HUES48 (cell line): ENCODE data around the gene MICU1.
"Not testable (repeated sequence)": the region's sequence is repeated elsewhere in the genome, so short reads cannot be mapped to it uniquely, and the experiment has no call there.

Experiments
- H3K27ac ChIP-seq: one replicate; pipeline ENCODE4 v1.7.0; 2013; ENCODE audit warnings: low read depth, low read length, inconsistent platforms
- H3K27me3 ChIP-seq: 2 replicates; pipeline ENCODE4 v1.6.1; 2013; ENCODE audit warnings: mild to moderate bottlenecking, low read length; ENCODE audit not compliant: control insufficient read depth, insufficient read depth
- H3K36me3 ChIP-seq: 2 replicates; pipeline ENCODE4 v1.6.1; 2013; ENCODE audit warnings: low read length; ENCODE audit not compliant: control insufficient read depth, insufficient read depth
- H3K4me1 ChIP-seq: 2 replicates; pipeline ENCODE4 v1.6.1; 2013; ENCODE audit warnings: mild to moderate bottlenecking, low read length; ENCODE audit not compliant: control insufficient read depth, insufficient read depth
- H3K4me3 ChIP-seq: 2 replicates; pipeline ENCODE4 v1.5.1; 2013; ENCODE audit warnings: mild to moderate bottlenecking, low read depth, low read length
- H3K9ac ChIP-seq: 2 replicates; pipeline ENCODE4 v1.6.1; 2013; ENCODE audit warnings: mild to moderate bottlenecking, low read depth, low read length, moderate library complexity
- H3K9me3 ChIP-seq: 2 replicates; pipeline ENCODE4 v1.6.1; 2013; ENCODE audit warnings: low read length; ENCODE audit not compliant: control insufficient read depth, insufficient read depth

MICU1 gene

GRCh38 chr10:72557362-72557761, 68.5 kb downstream of the MICU1 start:
- H3K4me1 ChIP-seq = no peaks in the 10 kb centered on the region
- no peaks in the 10 kb centered on the region for H3K27me3 ChIP-seq
- H3K27ac ChIP-seq = no peak overlapping the region
- peaks cover 23% of the 10 kb centered on the region for H3K36me3 ChIP-seq
- no peak overlapping the region for H3K4me3 ChIP-seq
- no peak overlapping the region for H3K9ac ChIP-seq
- H3K9me3 ChIP-seq = peaks cover 7% of the 10 kb centered on the region

GRCh38 chr10:72552857-72553256, 73.0 kb downstream of the MICU1 start:
- no peak overlapping the region for H3K27ac ChIP-seq

GRCh38 chr10:72550239-72550638, 75.6 kb downstream of the MICU1 start:
- H3K9ac ChIP-seq = no peak overlapping the region
- H3K9me3 ChIP-seq = 0 out of 2 replicates have a peak, but pooled peaks cover 3% of the 10 kb centered on the region
- H3K4me1 ChIP-seq = peaks cover 12% of the 10 kb centered on the region
- H3K36me3 ChIP-seq = peaks cover 32% of the 10 kb centered on the region
- H3K4me3 ChIP-seq = no peak overlapping the region
- H3K27me3 ChIP-seq = no peaks in the 10 kb centered on the region
- H3K27ac ChIP-seq = no peak overlapping the region

More at GRCh38 chr10:72552857-72553256, 73.0 kb downstream of the MICU1 start:
- H3K36me3 ChIP-seq = peaks cover 29% of the 10 kb centered on the region
- no peak overlapping the region for H3K9ac ChIP-seq
- H3K4me3 ChIP-seq = no peak overlapping the region
- no peaks in the 10 kb centered on the region for H3K27me3 ChIP-seq
- H3K9me3 ChIP-seq = 0 out of 2 replicates have a peak, but pooled peaks cover 2% of the 10 kb centered on the region
- no peaks in the 10 kb centered on the region for H3K4me1 ChIP-seq

GRCh38 chr10:72545546-72545945, 80.3 kb downstream of the MICU1 start:
- H3K9ac ChIP-seq = no peak overlapping the region
- peaks cover 16% of the 10 kb centered on the region; the same call in 1 of the 2 replicates for H3K9me3 ChIP-seq
- peak overlapping the region; percentile 57 for H3K27ac ChIP-seq
- no peaks in the 10 kb centered on the region for H3K27me3 ChIP-seq
- H3K4me3 ChIP-seq = no peak overlapping the region
- peaks cover 14% of the 10 kb centered on the region for H3K4me1 ChIP-seq
- H3K36me3 ChIP-seq = peaks cover 31% of the 10 kb centered on the region

- H3K4me1 ChIP-seq = peaks cover 14% of the 10 kb centered on the region
- H3K27me3 ChIP-seq, H3K9ac ChIP-seq, H3K4me3 ChIP-seq, H3K27ac ChIP-seq: not testable (repeated sequence)
- H3K9me3 ChIP-seq = peaks cover 16% of the 10 kb centered on the region; the same call in 1 of the 2 replicates
- H3K36me3 ChIP-seq = peaks cover 17% of the 10 kb centered on the region
Observed at GRCh38 chr10:72543855-72544254, 82.0 kb downstream of the MICU1 start.

- Histone ChIP-seq H3K4me3 (no peak overlapping the region), H3K27me3 (no peaks in the 10 kb centered on the region), H3K4me1 (peaks cover 22% of the 10 kb centered on the region), H3K9ac (no peak overlapping the region), H3K9me3 (peaks cover 13% of the 10 kb centered on the region; the same call in 1 of the 2 replicates), H3K27ac (no peak overlapping the region), H3K36me3 (peaks cover 6% of the 10 kb centered on the region; the same call in 1 of the 2 replicates)
Observed at GRCh38 chr10:72542396-72542815, 83.5 kb downstream of the MICU1 start.

- Histone ChIP-seq H3K9me3 (peaks cover 13% of the 10 kb centered on the region; the same call in 1 of the 2 replicates), H3K36me3 (peaks cover 6% of the 10 kb centered on the region; the same call in 1 of the 2 replicates), H3K4me3 (no peak overlapping the region), H3K27ac (no peak overlapping the region), H3K4me1 (peaks cover 26% of the 10 kb centered on the region), H3K27me3 (no peaks in the 10 kb centered on the region), H3K9ac (no peak overlapping the region)
Observed at GRCh38 chr10:72541337-72541736, 84.5 kb downstream of the MICU1 start.

GRCh38 chr10:72540193-72540807, 85.6 kb downstream of the MICU1 start:
- no peak overlapping the region for H3K27ac ChIP-seq
- peaks cover 16% of the 10 kb centered on the region for H3K4me1 ChIP-seq
- peaks cover 13% of the 10 kb centered on the region; the same call in 1 of the 2 replicates for H3K9me3 ChIP-seq
- H3K9ac ChIP-seq = no peak overlapping the region
- H3K4me3 ChIP-seq = no peak overlapping the region
- peaks cover 6% of the 10 kb centered on the region; the same call in 1 of the 2 replicates for H3K36me3 ChIP-seq
- H3K27me3 ChIP-seq = no peaks in the 10 kb centered on the region

GRCh38 chr10:72539137-72539536, 86.7 kb downstream of the MICU1 start:
- Histone ChIP-seq H3K36me3 (peaks cover 6% of the 10 kb centered on the region; the same call in 1 of the 2 replicates), H3K27ac (no peak overlapping the region), H3K4me3 (no peak overlapping the region), H3K27me3 (no peaks in the 10 kb centered on the region), H3K9me3 (peaks cover 13% of the 10 kb centered on the region; the same call in 1 of the 2 replicates), H3K4me1 (peaks cover 13% of the 10 kb centered on the region; the same call in 1 of the 2 replicates), H3K9ac (no peak overlapping the region)

GRCh38 chr10:72525689-72526088, 100.2 kb downstream of the MICU1 start:
- Histone ChIP-seq H3K9ac (no peak overlapping the region), H3K27me3 (no peaks in the 10 kb centered on the region), H3K9me3 (no peaks in the 10 kb centered on the region), H3K36me3 (no peaks in the 10 kb centered on the region), H3K27ac (no peak overlapping the region), H3K4me3 (no peak overlapping the region), H3K4me1 (no peaks in the 10 kb centered on the region)

- Histone ChIP-seq H3K4me1 (no peaks in the 10 kb centered on the region), H3K9ac (no peak overlapping the region), H3K4me3 (no peak overlapping the region), H3K9me3 (no peaks in the 10 kb centered on the region), H3K27me3 (no peaks in the 10 kb centered on the region), H3K27ac (no peak overlapping the region), H3K36me3 (no peaks in the 10 kb centered on the region)
Observed at GRCh38 chr10:72525277-72525676, 100.6 kb downstream of the MICU1 start.
